ENCODE measurements around the gene CPED1.

GRCh38 chr7:121300685-121301420 lies 312.3 kb downstream of the CPED1 start:
- no peak for TF ChIP-seq CTCF (IDR thresholded peaks at IDR 0.05)
- TF ChIP-seq POLR2A (IDR thresholded peaks at IDR 0.05), result no peak
